Germinal center (tissue), 1 donor: Measurements from ENCODE around the gene AGBL4.
"Not testable (repeated sequence)": the region's sequence is repeated elsewhere in the genome, so short reads cannot be mapped to it uniquely, and the experiment has no call there.

Source experiments
- DNase-seq: peaks from one replicate; pipeline ENCODE4 v3.0.0; 2012; ENCODE audit warnings: mixed read lengths, low spot score

The AGBL4 gene

GRCh38 chr1:50023292-50024159 lies at the start of gene AGBL4:
TSS of gene AGBL4 (minus strand) at chr1:50023954.
- DNase-seq, result no peak

- no peak for DNase-seq
Measured at GRCh38 chr1:50066806-50067205, 43.1 kb upstream of the AGBL4 start.

- DNase-seq, result no peak
Measured at GRCh38 chr1:50060279-50060678, 36.5 kb upstream of the AGBL4 start.

GRCh38 chr1:50048791-50049190 lies 25.0 kb upstream of the AGBL4 start:
- DNase-seq, result no peak

- DNase-seq, result no peak
Measured at GRCh38 chr1:50047916-50048694, 24.4 kb upstream of the AGBL4 start.

- no peak for DNase-seq
Measured at GRCh38 chr1:50038237-50038809, 14.6 kb upstream of the AGBL4 start.

- DNase-seq, result no peak
Measured at GRCh38 chr1:50027794-50028193, 4.0 kb upstream of the AGBL4 start.

- no peak for DNase-seq
Measured at GRCh38 chr1:49995734-49996133, 28.0 kb downstream of the AGBL4 start.

- no peak for DNase-seq
Measured at GRCh38 chr1:49971088-49971487, 52.7 kb downstream of the AGBL4 start.

GRCh38 chr1:49951385-49951784 lies 72.4 kb downstream of the AGBL4 start:
- DNase-seq, result no peak

- not testable (repeated sequence) for DNase-seq
Measured at GRCh38 chr1:49915301-49915700, 108.5 kb downstream of the AGBL4 start.

- DNase-seq, result no peak
Measured at GRCh38 chr1:49906365-49906764, 117.4 kb downstream of the AGBL4 start.

- DNase-seq, result no peak
Measured at GRCh38 chr1:49864581-49864980, 159.2 kb downstream of the AGBL4 start.

GRCh38 chr1:49854741-49855140 lies 169.0 kb downstream of the AGBL4 start:
- no peak for DNase-seq

GRCh38 chr1:49842596-49842995 lies 181.2 kb downstream of the AGBL4 start:
- DNase-seq, result no peak

GRCh38 chr1:49841767-49842166 lies 182.0 kb downstream of the AGBL4 start:
- no peak for DNase-seq

- no peak for DNase-seq
Measured at GRCh38 chr1:49824261-49824660, 199.5 kb downstream of the AGBL4 start.

GRCh38 chr1:49817681-49818080 lies 206.1 kb downstream of the AGBL4 start:
- no peak for DNase-seq

GRCh38 chr1:49787013-49787412 lies 236.7 kb downstream of the AGBL4 start:
- not testable (repeated sequence) for DNase-seq

- no peak for DNase-seq
Measured at GRCh38 chr1:49765034-49765433, 258.7 kb downstream of the AGBL4 start.

GRCh38 chr1:49738118-49738517 lies 285.6 kb downstream of the AGBL4 start:
- not testable (repeated sequence) for DNase-seq

GRCh38 chr1:49728377-49728776 lies 295.4 kb downstream of the AGBL4 start:
- no peak for DNase-seq

GRCh38 chr1:49723662-49724061 lies 300.1 kb downstream of the AGBL4 start:
- no peak for DNase-seq
